PC-9 (cell line): Measurements from ENCODE around the gene TRIP11. TPM values are rescaled to one million over a fixed set of nuclear protein-coding genes. Genes with fewer than 3 reads are reported as not detected.

Experiments
- BruUV-seq: library from RNA; stranded (reverse); fragments of 400-500 nt; replicated peaks from 2 replicates; lab custom pipeline; 2021; lab: Mats Ljungman, UMichigan
- CTCF ChIA-PET: fragments of 300-600 bp; sonication (Branson Sonifier 250); formaldehyde crosslinking; loops from one replicate; lab custom pipeline; 2022; ENCODE audit warnings: antibody characterized with exemption; lab: Charles Lee
- POLR2A ChIA-PET: fragments of 300-600 bp; sonication (Branson Sonifier 250); formaldehyde crosslinking; loops from one replicate; lab custom pipeline; 2022; ENCODE audit warnings: antibody characterized with exemption; ENCODE audit not compliant: unreplicated experiment; lab: Charles Lee
- DNase-seq, 2 experiments: peaks; one replicate each; pipeline versions ENCODE4 v3.0.0 to v3.0.0-alpha.2; 2015 to 2022; ENCODE audit warnings: mixed read lengths in 1 of 2
- H2AFZ ChIP-seq: fragments of 200-600 bp; sonication (generic); 2 replicates; pipeline ENCODE4 v1.8.1; 2017; ENCODE audit warnings: antibody characterized with exemption
- H3F3A ChIP-seq: fragments of 200-600 bp; sonication (generic); 2 replicates; pipeline ENCODE4 v1.8.1; 2017; ENCODE audit warnings: antibody characterized with exemption, mild to moderate bottlenecking, low read depth; ENCODE audit not compliant: insufficient read depth
- H3K27ac ChIP-seq: fragments of 200-600 bp; sonication (generic); 2 replicates; pipeline ENCODE4 v1.6.1; 2016; ENCODE audit warnings: mixed run types
- H3K27me3 ChIP-seq: fragments of 200-600 bp; sonication (generic); 2 replicates; pipeline ENCODE4 v1.6.1; 2016; ENCODE audit warnings: low read depth, mixed run types; ENCODE audit not compliant: insufficient read depth
- H3K36me3 ChIP-seq: fragments of 200-600 bp; sonication (generic); 2 replicates; pipeline ENCODE4 v1.6.1; 2016; ENCODE audit warnings: low read depth, mixed run types
- H3K4me1 ChIP-seq: fragments of 200-600 bp; sonication (generic); replicated peaks from 2 replicates; pipeline ENCODE4 v1.6.1; 2016; ENCODE audit warnings: mixed run types; ENCODE audit not compliant: insufficient read depth
- H3K4me2 ChIP-seq: fragments of 200-600 bp; sonication (generic); 2 replicates; pipeline ENCODE4 v1.6.1; 2017; ENCODE audit warnings: mixed run types
- H3K4me3 ChIP-seq: fragments of 200-600 bp; sonication (generic); 2 replicates; pipeline ENCODE4 v1.6.1; 2016; ENCODE audit warnings: mixed run types
- H3K79me2 ChIP-seq: fragments of 200-600 bp; sonication (generic); 2 replicates; pipeline ENCODE4 v1.6.1; 2017; ENCODE audit warnings: low read depth, mixed run types
- H3K9me2 ChIP-seq: fragments of 200-600 bp; sonication (generic); 2 replicates; pipeline ENCODE4 v1.8.1; 2017; ENCODE audit warnings: mild to moderate bottlenecking; ENCODE audit not compliant: insufficient read depth
- H3K9me3 ChIP-seq: fragments of 200-600 bp; sonication (generic); 2 replicates; pipeline ENCODE4 v1.8.1; 2016; ENCODE audit warnings: low read depth; ENCODE audit not compliant: insufficient read depth
- H4K20me1 ChIP-seq: fragments of 200-600 bp; sonication (generic); 2 replicates; pipeline ENCODE4 v1.8.1; 2017; ENCODE audit not compliant: insufficient read depth
- EZH2 ChIP-seq: fragments of 200-600 bp; sonication (generic); IDR thresholded peaks from 2 replicates; pipeline ENCODE4 v1.8.0; 2017; ENCODE audit warnings: antibody characterized with exemption, low read depth
- intact Hi-C: fragments of 100-400 bp; cut with micrococcal nuclease; formaldehyde crosslinking; loops from one replicate; pipeline ENCODE4 v1.10.0; 2022; ENCODE audit not compliant: unreplicated experiment
- total RNA-seq: library from RNA; stranded (reverse); gene quantifications from 2 replicates; pipeline ENCODE4 v1.2.3, GENCODE V29; 2021
- TF ChIP-seq, protein P1 (sequence below): fragments of 200-600 bp; sonication (generic); conservative IDR thresholded peaks from 2 replicates; pipeline ENCODE4 v1.6.1; 2017; ENCODE audit warnings: mixed run types, antibody characterized with exemption, mild to moderate bottlenecking, moderate library complexity

TRIP11 gene
- total RNA-seq, 1 experiment from 2014 or later: 22.0 TPM

DNA sequence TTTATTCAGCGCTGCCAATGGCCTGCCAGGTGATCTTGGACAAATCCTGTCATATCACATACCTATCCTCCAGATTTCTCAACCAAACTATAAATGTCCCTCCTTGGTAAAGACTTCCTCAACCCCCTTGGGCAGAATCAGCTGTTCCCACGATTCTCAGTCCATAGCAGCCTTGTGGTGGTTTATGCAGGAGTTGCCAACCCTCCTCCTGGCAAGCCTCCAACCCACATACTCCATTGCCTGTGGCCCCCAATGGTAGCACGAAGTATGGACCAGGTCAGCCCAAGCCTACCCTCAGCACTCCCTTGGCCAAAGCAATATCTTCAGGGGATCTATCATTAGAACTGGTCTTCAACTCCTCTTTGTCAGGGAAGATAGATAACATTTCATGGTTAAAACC, 119.3 kb downstream of the TRIP11 start:
- Histone ChIP-seq H3K4me2 (no peak overlapping the region), H3K9me3 (no peaks in the 10 kb centered on the region), H3K9me2 (no peaks in the 10 kb centered on the region), H3F3A (no peaks in the 10 kb centered on the region), H3K36me3 (no peaks in the 10 kb centered on the region), H3K27me3 (no peaks in the 10 kb centered on the region), H3K27ac (no peak overlapping the region), H4K20me1 (no peaks in the 10 kb centered on the region), H3K79me2 (no peaks in the 10 kb centered on the region), H3K4me1 (no peaks in the 10 kb centered on the region), H2AFZ (no peak overlapping the region), H3K4me3 (no peak overlapping the region)
- intact Hi-C loops: no loop called here
- no TSS peak for BruUV-seq
- POLR2A ChIA-PET: no interaction called here
- TF ChIP-seq, protein P1, sequence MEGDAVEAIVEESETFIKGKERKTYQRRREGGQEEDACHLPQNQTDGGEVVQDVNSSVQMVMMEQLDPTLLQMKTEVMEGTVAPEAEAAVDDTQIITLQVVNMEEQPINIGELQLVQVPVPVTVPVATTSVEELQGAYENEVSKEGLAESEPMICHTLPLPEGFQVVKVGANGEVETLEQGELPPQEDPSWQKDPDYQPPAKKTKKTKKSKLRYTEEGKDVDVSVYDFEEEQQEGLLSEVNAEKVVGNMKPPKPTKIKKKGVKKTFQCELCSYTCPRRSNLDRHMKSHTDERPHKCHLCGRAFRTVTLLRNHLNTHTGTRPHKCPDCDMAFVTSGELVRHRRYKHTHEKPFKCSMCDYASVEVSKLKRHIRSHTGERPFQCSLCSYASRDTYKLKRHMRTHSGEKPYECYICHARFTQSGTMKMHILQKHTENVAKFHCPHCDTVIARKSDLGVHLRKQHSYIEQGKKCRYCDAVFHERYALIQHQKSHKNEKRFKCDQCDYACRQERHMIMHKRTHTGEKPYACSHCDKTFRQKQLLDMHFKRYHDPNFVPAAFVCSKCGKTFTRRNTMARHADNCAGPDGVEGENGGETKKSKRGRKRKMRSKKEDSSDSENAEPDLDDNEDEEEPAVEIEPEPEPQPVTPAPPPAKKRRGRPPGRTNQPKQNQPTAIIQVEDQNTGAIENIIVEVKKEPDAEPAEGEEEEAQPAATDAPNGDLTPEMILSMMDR: no peak
- no peak for TF ChIP-seq EZH2
- no peak for DNase-seq
- CTCF ChIA-PET: no interaction called here

DNA sequence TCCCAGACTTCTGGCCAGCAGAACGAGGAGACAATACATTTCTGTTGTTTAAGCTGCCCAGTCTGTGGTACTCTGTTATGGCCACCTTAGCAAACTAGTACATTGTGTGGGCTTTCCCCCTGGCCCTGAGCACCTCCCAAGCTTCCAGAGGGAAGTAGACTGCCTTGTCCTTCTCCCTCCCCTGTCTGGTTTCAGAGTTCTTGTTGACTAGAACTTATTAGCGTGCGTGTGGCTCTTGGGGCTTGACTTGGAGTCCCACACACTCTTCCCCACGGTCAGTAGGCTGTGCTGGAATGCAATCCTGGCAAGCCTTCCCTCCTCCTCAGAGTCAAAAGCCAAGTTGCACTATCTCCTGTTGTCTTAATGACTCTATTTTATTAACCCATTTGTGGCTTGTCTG, 120.0 kb downstream of the TRIP11 start:
- no peak overlapping the region for H3K27ac ChIP-seq

DNA sequence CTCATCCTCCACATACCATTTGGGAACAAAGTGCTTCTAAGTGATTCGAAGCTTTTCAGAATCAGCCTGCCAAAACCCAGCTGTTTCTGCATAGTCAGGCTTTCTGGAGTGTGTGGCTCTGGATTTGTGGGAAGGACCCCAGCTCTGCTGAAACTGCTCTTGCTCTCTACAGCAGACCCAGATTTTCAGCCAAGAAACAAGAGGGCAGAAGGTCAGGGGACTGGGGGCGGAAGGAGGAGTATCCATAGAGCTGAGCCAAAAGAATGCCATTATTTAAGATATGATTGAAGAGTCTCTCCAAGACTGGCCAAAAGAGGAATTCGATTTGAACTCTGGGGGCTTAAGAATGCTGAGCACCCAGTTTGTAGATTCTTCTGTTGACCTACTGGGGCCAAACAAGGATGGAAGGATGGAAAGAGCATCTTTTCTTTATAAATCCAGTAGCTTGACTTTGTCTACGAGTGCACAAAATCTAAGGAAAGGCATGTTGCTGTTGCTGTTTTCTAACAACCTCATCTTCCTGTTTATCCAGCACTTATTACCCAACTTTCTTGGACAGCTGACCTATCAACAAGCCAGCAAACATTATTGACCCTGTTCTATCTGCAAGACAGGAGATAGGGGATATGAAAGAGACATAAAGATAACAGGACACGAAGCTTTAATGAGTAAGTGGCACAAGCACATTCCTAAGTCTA, 121.5 kb downstream of the TRIP11 start:
- POLR2A ChIA-PET: no interaction called here
- Histone ChIP-seq H3K27ac (no peak overlapping the region), H3K4me2 (no peak overlapping the region), H3K27me3 (no peaks in the 10 kb centered on the region), H3K4me3 (no peak overlapping the region), H3F3A (no peaks in the 10 kb centered on the region), H4K20me1 (no peaks in the 10 kb centered on the region), H2AFZ (no peak overlapping the region), H3K9me2 (no peaks in the 10 kb centered on the region), H3K4me1 (no peaks in the 10 kb centered on the region), H3K36me3 (no peaks in the 10 kb centered on the region), H3K9me3 (no peaks in the 10 kb centered on the region), H3K79me2 (no peaks in the 10 kb centered on the region)
- TF ChIP-seq, protein P1: no peak
- TF ChIP-seq EZH2: no peak
- intact Hi-C loops: no loop called here
- CTCF ChIA-PET: no interaction called here
- DNase-seq: no peak
- no TSS peak for BruUV-seq

More for the DNA sequence above, 120.0 kb downstream of the TRIP11 start:
- Histone ChIP-seq H3K36me3 (no peaks in the 10 kb centered on the region), H3K4me3 (no peak overlapping the region), H3K9me2 (no peaks in the 10 kb centered on the region), H3K27me3 (no peaks in the 10 kb centered on the region), H3K4me1 (no peaks in the 10 kb centered on the region), H3K79me2 (no peaks in the 10 kb centered on the region), H3F3A (no peaks in the 10 kb centered on the region), H3K9me3 (no peaks in the 10 kb centered on the region), H4K20me1 (no peaks in the 10 kb centered on the region), H3K4me2 (no peak overlapping the region), H2AFZ (no peak overlapping the region)
- POLR2A ChIA-PET: no interaction called here
- TF ChIP-seq EZH2: no peak
- TF ChIP-seq, protein P1: no peak
- CTCF ChIA-PET: no interaction called here
- no TSS peak for BruUV-seq
- DNase-seq: no peak
- intact Hi-C loops: no loop called here

Other genes starting within 250 kb of the TRIP11 start
- gene TC2N, start 172.5 kb downstream of the TRIP11 start, total RNA-seq: 5.1 and 7.7 TPM in 2 replicates
- gene FBLN5, start 92.4 kb downstream of the TRIP11 start, total RNA-seq: not detected in 2 replicates
- gene ATXN3, start 66.5 kb upstream of the TRIP11 start, total RNA-seq: 5.9 and 8.5 TPM in 2 replicates
- 32.2 and 32.9 TPM in 2 replicates for gene NDUFB1, start 81.6 kb upstream of the TRIP11 start, total RNA-seq
- 17.0 and 23.0 TPM in 2 replicates for gene CPSF2, start 81.9 kb upstream of the TRIP11 start, total RNA-seq